Fibroblast of lung (primary cell): ENCODE measurements around the gene CALD1. TPM values are rescaled to one million over a fixed set of nuclear protein-coding genes. Genes with fewer than 3 reads are reported as not detected.

Experiments used
- DNase-seq, 2 donors: peaks; one replicate each; pipeline versions ENCODE4 v3.0.0 to v3.0.0-alpha.2; 2010; ENCODE audit warnings: low read depth in 2 of 2
- H2AFZ ChIP-seq: 2 replicates; pipeline ENCODE4 v1.5.1; 2012; ENCODE audit warnings: low read length, control low read depth, inconsistent platforms
- H3K27ac ChIP-seq: 2 replicates; pipeline ENCODE4 v1.5.1; 2011; ENCODE audit warnings: low read length, control low read depth; ENCODE audit not compliant: insufficient read depth
- H3K27me3 ChIP-seq: 2 replicates; pipeline ENCODE4 v1.5.1; 2011; ENCODE audit warnings: mild to moderate bottlenecking, low read length; ENCODE audit not compliant: control insufficient read depth, insufficient read depth
- H3K36me3 ChIP-seq: 2 replicates; pipeline ENCODE4 v1.5.1; 2011; ENCODE audit warnings: low read length; ENCODE audit not compliant: control insufficient read depth, insufficient read depth
- H3K4me1 ChIP-seq: 2 replicates; pipeline ENCODE4 v1.5.1; 2011; ENCODE audit warnings: low read length; ENCODE audit not compliant: control insufficient read depth, insufficient read depth; ENCODE audit errors: extremely low read depth
- H3K4me2 ChIP-seq: 2 replicates; pipeline ENCODE4 v1.5.1; 2011; ENCODE audit warnings: low read length, control low read depth; ENCODE audit not compliant: insufficient read depth; ENCODE audit errors: extremely low read depth
- H3K4me3 ChIP-seq, 4 experiments: fragments of 200-600 bp in 1 of 4; sonication (generic) in 1 of 4; replicated peaks in 1 of 4; 2 replicates each; pipeline ENCODE4 v1.5.1; 2011 to 2016; ENCODE audit warnings: low read length in 4 of 4, low read depth in 3 of 4, mild to moderate bottlenecking in 3 of 4, control low read depth in 2 of 4, inconsistent platforms in 1 of 4, mixed read lengths in 1 of 4; ENCODE audit not compliant: insufficient read depth in 1 of 4; ENCODE audit errors: control extremely low read depth in 1 of 4
- H3K79me2 ChIP-seq: 2 replicates; pipeline ENCODE4 v1.5.1; 2012; ENCODE audit warnings: mild to moderate bottlenecking, low read length, inconsistent platforms; ENCODE audit not compliant: control insufficient read depth, insufficient read depth
- H3K9ac ChIP-seq: 2 replicates; pipeline ENCODE4 v1.5.1; 2011; ENCODE audit warnings: mild to moderate bottlenecking, low read length, control low read depth; ENCODE audit not compliant: insufficient read depth
- H3K9me3 ChIP-seq: 2 replicates; pipeline ENCODE4 v1.5.1; 2012; ENCODE audit warnings: low read depth, low read length; ENCODE audit not compliant: control insufficient read depth, insufficient read depth
- H4K20me1 ChIP-seq: 2 replicates; pipeline ENCODE4 v1.5.1; 2011; ENCODE audit warnings: low read length; ENCODE audit not compliant: control insufficient read depth, insufficient read depth; ENCODE audit errors: extremely low read depth
- EZH2 ChIP-seq: IDR thresholded peaks from 2 replicates; pipeline ENCODE4 v1.5.1; 2012; ENCODE audit warnings: low read length, control low read depth, mild to moderate bottlenecking; ENCODE audit errors: missing control alignments
- polyA plus RNA-seq, 2 donors: library from polyadenylated mRNA; depleted of rRNA in 1 of 2; stranded (reverse) in 1 of 2; unstranded in 1 of 2; fragments of >200 nt; gene quantifications; 2 replicates each; pipeline ENCODE4 v1.2.1, GENCODE V29; 2011 to 2012; ENCODE audit warnings: missing spikeins in 1 of 2
- total RNA-seq: library from RNA; depleted of rRNA; stranded (reverse); fragments of >200 nt; gene quantifications from 2 replicates; pipeline ENCODE4 v1.2.1, GENCODE V29; 2014
- TF ChIP-seq, protein P1 (sequence below), 2 donors: IDR thresholded peaks in 1 of 2; conservative IDR thresholded peaks in 1 of 2; 1 replicate in 1 of 2; 2 replicates in 1 of 2; pipeline ENCODE4 v1.5.1; 2011 to 2012; ENCODE audit warnings: low read length in 2 of 2, control low read depth in 1 of 2, inconsistent platforms in 1 of 2, low read depth in 1 of 2, mild to moderate bottlenecking in 1 of 2

The CALD1 gene
- total and polyA plus RNA-seq, 2 donors (not counting 1 experiment from before 2014, with no cell fraction given): 343 to 1,187 TPM

DNA sequence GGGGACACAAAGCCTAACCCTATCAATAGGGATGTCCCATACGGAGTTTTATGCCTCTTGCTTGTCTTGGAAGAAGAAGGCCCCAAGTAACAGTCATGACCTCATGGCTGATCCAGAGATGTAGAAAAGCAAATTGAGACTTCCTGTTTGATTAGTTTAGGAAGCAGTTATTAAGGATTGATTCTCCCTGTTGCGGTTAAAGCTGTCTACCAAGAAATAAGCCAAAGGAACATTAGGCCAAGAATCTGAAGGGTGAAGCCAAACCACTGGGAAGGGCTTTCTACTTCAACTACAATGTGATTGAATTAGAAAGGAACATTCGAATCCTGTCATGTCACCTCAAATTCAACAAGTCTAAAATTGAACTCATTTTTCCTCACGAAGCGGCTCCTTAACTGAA lies 146.3 kb downstream of the CALD1 start:
- H2AFZ ChIP-seq: no peak overlapping the region
- H3K4me2 ChIP-seq: no peak overlapping the region
- DNase-seq: peak; percentile 41 to 61
- no peaks in the 10 kb centered on the region for H3K27me3 ChIP-seq
- peaks cover 41% of the 10 kb centered on the region for H3K79me2 ChIP-seq
- no peak overlapping the region for H3K4me3 ChIP-seq
- no peaks in the 10 kb centered on the region for H4K20me1 ChIP-seq
- no peaks in the 10 kb centered on the region for H3K9me3 ChIP-seq
- peak overlapping the region; percentile 30 for H3K27ac ChIP-seq
- no peak overlapping the region for H3K9ac ChIP-seq
- H3K36me3 ChIP-seq: peaks cover 8% of the 10 kb centered on the region
- TF ChIP-seq, protein P1, sequence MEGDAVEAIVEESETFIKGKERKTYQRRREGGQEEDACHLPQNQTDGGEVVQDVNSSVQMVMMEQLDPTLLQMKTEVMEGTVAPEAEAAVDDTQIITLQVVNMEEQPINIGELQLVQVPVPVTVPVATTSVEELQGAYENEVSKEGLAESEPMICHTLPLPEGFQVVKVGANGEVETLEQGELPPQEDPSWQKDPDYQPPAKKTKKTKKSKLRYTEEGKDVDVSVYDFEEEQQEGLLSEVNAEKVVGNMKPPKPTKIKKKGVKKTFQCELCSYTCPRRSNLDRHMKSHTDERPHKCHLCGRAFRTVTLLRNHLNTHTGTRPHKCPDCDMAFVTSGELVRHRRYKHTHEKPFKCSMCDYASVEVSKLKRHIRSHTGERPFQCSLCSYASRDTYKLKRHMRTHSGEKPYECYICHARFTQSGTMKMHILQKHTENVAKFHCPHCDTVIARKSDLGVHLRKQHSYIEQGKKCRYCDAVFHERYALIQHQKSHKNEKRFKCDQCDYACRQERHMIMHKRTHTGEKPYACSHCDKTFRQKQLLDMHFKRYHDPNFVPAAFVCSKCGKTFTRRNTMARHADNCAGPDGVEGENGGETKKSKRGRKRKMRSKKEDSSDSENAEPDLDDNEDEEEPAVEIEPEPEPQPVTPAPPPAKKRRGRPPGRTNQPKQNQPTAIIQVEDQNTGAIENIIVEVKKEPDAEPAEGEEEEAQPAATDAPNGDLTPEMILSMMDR (conservative IDR thresholded peaks at IDR 0.05 in 1 of 2, IDR thresholded peaks at IDR 0.05 in 1 of 2; ENCODE audit: low read depth in 1 of 2, low read length in 2 of 2): no peak
- TF ChIP-seq EZH2: no peak
- H3K4me1 ChIP-seq: no peaks in the 10 kb centered on the region

DNA sequence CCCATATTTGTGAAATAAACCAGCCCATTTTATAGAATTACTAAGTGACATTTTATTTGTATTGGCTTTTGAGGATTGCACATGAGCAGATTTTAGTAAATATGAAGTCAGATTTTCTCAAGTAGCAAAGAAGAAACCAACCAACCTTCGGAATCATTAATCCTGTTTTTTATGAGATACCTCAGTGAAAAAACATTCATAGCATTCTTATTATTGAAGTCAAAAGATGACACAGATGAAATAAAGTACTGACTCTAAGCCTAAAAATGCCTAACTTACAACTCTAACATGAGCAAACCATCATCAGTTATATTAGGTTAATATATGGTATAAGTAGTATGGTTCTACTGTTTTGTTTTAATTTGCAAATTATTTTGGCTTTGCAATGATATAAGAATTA lies 147.0 kb downstream of the CALD1 start:
- peaks cover 40% of the 10 kb centered on the region for H3K79me2 ChIP-seq
- DNase-seq: no peak
- no peak overlapping the region for H3K4me3 ChIP-seq
- no peak overlapping the region for H3K4me2 ChIP-seq
- no peaks in the 10 kb centered on the region for H3K27me3 ChIP-seq
- peaks cover 8% of the 10 kb centered on the region for H3K36me3 ChIP-seq
- no peak overlapping the region for H3K27ac ChIP-seq
- H4K20me1 ChIP-seq: no peaks in the 10 kb centered on the region
- no peaks in the 10 kb centered on the region for H3K9me3 ChIP-seq
- TF ChIP-seq EZH2: no peak
- TF ChIP-seq, protein P1 (conservative IDR thresholded peaks at IDR 0.05 in 1 of 2, IDR thresholded peaks at IDR 0.05 in 1 of 2; ENCODE audit: low read depth in 1 of 2, low read length in 2 of 2): no peak
- no peak overlapping the region for H3K9ac ChIP-seq
- H3K4me1 ChIP-seq: no peaks in the 10 kb centered on the region
- H2AFZ ChIP-seq: no peak overlapping the region

DNA sequence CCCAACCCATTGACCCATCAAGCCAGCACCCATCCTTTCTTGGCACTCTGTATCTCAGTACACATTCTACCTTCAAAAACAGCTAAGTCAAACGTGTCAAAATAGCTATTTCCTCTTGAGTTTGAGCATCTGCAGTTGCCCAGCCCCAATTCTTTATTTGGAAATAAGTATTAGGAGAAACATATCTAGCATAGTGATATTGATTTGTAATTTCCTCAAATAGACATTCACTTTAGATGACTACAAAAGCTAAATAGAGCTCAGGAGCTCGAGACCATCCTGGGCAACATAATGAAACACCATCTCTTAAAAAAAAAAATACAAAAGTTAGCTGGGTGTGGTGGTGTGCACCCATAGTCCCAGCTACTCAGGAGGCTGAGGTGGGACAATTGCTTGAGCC lies 147.6 kb downstream of the CALD1 start:
- Histone ChIP-seq H2AFZ (no peak overlapping the region), H3K4me3 (no peak overlapping the region), H3K9ac (no peak overlapping the region), H3K4me2 (no peak overlapping the region), H3K36me3 (peaks cover 11% of the 10 kb centered on the region), H3K27me3 (no peaks in the 10 kb centered on the region), H3K79me2 (peaks cover 44% of the 10 kb centered on the region), H3K9me3 (no peaks in the 10 kb centered on the region), H4K20me1 (no peaks in the 10 kb centered on the region), H3K4me1 (peaks cover 4% of the 10 kb centered on the region), H3K27ac (no peak overlapping the region)
- no peak for TF ChIP-seq EZH2
- TF ChIP-seq, protein P1 (conservative IDR thresholded peaks at IDR 0.05 in 1 of 2, IDR thresholded peaks at IDR 0.05 in 1 of 2; ENCODE audit: low read depth in 1 of 2, low read length in 2 of 2): no peak
- no peak for DNase-seq
